ENCODE measurements around the gene ADGRL3.
"Not testable (repeated sequence)": the region's sequence is repeated elsewhere in the genome, so short reads cannot be mapped to it uniquely, and the experiment has no call there.

The ADGRL3 gene

GRCh38 chr4:61207156-61207555, 7.0 kb downstream of the ADGRL3 start:
- DNase-seq, result not testable (repeated sequence)

DNA sequence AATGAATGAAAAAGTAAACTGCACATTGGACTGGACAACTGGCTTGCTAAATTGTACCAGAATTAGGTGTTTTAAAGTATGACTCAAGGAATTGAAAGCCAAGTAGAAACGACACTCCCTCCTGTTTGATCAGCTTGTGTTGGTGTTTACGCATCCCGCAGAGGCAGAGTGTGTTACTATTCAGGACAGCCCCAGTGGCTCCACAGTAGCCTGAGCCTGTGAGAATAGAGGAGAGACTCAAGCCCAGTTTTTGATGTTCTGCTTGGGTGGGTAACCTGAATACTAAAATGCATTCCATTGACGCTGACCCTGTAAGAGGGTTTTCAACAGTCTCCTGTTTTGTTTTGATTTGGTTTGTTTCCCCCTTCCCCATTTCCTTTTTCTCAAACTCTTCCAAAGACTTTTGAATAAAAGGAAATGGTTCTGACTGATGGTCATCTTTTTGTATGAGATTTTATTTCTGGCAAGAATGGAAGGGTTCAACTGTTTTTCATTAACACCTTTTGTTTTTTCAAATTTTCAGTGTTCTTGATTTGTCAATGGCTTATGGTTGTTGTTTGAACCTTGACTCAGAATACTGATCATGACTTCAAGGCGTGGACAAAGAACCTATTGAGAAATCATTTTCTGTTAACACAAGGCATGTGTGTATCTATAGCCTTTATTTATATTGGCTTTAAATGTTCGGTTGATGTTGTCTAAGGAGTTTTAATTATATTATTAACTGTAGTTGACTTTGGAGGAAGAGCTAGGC, 10.2 kb downstream of the ADGRL3 start:
- no peak for DNase-seq

DNA sequence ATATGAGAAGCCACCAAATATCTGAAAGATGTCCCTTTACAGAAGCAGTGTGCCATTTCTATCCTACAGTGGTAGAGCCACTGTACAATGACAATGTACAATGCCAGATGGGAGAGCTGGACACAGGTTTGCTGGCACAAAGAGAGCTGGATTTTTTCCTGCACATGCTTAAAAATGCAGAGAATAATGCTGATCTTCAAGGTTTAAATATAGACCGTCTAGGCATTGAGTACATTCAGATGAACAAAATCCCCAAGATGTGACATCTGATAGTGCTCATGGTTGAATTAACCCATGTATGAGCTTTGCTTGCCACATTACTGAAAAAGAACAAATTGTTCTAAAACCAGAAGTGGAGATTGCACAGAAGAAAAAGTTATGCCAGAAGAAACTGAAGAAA, 11.7 kb downstream of the ADGRL3 start:
- DNase-seq, result no peak

- DNase-seq, result no peak
Measured at GRCh38 chr4:61212788-61213187, 12.7 kb downstream of the ADGRL3 start.

- DNase-seq, result no peak
Measured at GRCh38 chr4:61214680-61215079, 14.6 kb downstream of the ADGRL3 start.

GRCh38 chr4:61217222-61217621, 17.1 kb downstream of the ADGRL3 start:
- DNase-seq, result no peak

DNA sequence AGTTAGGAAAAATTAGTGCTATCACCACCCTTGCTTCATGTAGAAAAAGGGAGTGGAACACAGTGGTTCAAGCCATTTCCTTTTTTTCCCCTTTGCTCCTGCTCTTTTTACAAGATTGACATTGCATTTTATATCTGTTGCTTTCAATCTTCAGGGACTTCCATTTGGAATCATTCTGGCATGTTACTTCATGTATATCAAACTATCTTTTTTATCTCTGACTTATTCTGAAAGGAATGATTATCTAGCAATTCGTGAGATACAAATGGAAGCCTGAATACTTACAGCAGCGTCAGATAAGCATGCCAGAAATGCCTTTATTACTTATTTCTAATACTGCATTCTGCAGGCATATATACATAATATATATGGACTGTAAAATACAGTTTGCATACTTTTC, 20.4 kb downstream of the ADGRL3 start:
- DNase-seq, result no peak

GRCh38 chr4:61223385-61223784, 23.3 kb downstream of the ADGRL3 start:
- DNase-seq, result no peak

- no peak for DNase-seq
Measured at GRCh38 chr4:61224573-61224972, 24.4 kb downstream of the ADGRL3 start.

DNA sequence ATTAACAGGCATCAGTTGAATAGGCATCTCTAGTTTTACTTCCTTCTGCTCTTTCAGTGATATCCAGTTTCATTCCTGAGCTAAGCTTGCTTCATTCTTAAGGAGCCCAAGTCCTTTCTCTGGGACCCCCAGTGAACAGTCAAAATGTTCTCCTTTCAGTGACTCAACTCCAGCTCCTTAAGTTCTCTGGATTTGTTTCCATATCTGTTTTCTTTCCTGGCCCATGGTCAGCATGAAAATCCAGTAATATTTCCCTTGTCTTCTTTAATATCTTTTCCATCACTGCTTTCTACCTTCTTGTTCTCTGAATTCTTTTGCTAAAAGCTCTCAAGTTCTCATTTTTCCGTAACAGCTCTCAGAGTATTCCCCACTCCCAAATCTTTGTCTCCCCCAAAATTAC, 25.5 kb downstream of the ADGRL3 start:
- DNase-seq, result no peak

- no peak for DNase-seq
Measured at GRCh38 chr4:61231421-61231820, 31.3 kb downstream of the ADGRL3 start.

DNA sequence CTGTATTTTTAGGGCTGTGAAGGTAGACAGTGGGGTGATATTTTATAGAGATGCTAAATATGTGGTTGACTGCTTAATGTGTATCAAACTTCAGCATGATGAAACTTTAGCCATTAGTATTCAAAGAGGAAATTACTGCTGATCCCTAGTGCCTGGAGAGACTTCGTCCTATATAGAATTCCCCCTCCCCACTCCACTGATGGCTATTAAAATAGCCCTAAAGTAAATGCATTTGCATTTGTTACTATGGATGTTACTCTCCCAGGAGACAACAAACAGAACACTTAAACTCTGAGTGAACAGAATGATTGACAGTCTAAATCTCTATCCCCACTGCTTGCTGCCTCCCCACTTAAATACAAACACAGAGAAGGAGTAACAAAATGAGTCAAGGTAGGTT, 39.1 kb downstream of the ADGRL3 start:
- no peak for DNase-seq

GRCh38 chr4:61243962-61244361, 43.8 kb downstream of the ADGRL3 start:
- DNase-seq, result no peak

GRCh38 chr4:61245069-61245714, 45.1 kb downstream of the ADGRL3 start:
- no peak for DNase-seq

DNA sequence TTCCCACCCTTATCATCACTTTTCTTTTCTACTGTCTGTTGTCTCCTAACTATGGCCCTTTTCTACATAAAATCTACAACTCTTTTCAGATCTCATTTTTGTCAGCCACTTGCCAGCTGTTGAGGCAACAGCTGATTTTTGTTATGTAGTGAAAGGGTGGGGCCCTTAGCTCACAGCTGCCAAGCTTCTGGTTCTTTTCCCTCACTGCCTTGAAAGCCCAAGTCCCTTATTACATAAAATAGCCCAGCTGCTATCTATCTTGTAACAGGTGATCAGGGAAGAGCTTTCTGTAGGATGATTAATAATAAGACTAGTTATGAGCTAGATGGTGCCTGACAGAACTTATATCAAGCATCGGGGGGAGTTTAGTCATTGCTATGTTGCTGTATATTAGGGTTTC, 45.9 kb downstream of the ADGRL3 start:
- DNase-seq, result no peak

DNA sequence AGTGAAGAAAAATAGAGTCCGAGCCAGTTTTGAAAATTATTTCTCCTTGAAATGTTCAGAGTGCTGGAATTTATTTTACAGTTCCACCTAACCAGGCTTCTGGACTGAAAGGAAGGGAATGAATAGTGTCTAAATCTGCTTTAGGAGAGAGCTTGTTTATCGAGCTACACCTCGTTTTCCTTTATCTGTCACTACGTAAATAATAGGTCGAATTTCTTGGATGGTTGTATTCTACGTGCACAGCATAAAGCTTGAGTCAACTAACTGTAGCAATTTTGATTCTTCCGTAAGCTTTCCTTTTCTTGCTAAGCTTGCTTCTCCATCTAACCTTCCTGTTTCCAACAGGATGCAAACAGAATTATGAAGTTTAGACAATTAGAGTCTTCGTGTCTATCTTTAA, 48.6 kb downstream of the ADGRL3 start:
- no peak for DNase-seq

GRCh38 chr4:61251129-61251528, 51.0 kb downstream of the ADGRL3 start:
- no peak for DNase-seq

- DNase-seq, result no peak
Measured at GRCh38 chr4:61254406-61254805, 54.3 kb downstream of the ADGRL3 start.

DNA sequence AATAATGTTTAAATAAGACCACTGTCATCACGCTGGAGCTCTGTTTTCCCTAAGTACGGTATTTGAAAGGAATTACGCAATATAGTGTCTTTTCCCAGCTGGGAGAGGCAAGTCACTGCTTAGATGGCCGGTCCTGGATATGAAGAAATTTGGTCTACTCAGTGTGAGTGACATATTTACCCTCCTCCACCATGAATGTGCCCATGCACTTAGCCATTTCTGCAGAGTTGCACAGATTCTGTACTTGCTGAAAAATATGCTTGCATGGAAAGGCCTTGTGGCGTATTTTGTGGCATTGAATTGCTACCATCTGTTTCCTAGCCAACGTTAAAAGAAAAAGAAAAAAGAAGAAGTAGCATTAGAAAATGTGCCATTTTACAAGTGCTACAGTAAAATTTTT, 73.1 kb downstream of the ADGRL3 start:
- no peak for DNase-seq

DNA sequence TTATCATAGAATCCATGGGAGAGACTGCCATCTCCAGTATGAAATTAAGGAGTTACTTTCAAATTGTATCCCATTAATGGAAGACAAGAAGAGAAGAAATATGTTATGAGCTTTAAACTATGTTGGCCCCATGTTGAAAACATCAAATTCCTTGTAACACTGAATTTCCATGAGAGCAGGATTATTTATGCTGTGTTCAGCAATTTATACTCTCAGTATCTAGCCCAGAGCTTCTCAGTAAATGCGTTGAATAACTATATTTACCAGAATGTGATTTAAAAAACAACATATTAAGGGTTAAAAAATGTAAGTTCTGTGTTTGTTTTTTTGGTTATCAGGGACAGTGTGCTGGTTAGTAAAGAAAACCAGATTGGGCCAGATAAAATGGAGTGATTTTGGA, 74.2 kb downstream of the ADGRL3 start:
- DNase-seq, result no peak

GRCh38 chr4:61275241-61275640, 75.1 kb downstream of the ADGRL3 start:
- DNase-seq, result no peak

DNA sequence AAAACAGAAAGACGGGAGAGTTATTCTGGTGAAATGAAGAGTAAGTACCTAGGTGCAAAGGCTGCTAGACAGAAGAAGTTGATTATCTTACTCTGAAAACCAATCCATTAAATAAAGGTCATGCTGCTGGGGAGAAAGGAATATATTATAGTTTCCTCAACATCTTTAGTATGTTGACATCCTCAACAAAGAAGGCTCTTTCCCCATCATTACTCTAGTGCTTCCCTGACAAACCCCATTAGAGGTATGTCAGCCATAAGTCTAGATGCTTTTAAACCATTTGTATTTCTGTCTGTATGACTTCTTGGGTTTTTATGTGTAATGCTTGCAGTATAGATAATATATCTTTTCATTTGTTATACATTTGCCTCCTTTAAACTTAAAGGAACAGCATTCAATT, 75.9 kb downstream of the ADGRL3 start:
- DNase-seq, result no peak

DNA sequence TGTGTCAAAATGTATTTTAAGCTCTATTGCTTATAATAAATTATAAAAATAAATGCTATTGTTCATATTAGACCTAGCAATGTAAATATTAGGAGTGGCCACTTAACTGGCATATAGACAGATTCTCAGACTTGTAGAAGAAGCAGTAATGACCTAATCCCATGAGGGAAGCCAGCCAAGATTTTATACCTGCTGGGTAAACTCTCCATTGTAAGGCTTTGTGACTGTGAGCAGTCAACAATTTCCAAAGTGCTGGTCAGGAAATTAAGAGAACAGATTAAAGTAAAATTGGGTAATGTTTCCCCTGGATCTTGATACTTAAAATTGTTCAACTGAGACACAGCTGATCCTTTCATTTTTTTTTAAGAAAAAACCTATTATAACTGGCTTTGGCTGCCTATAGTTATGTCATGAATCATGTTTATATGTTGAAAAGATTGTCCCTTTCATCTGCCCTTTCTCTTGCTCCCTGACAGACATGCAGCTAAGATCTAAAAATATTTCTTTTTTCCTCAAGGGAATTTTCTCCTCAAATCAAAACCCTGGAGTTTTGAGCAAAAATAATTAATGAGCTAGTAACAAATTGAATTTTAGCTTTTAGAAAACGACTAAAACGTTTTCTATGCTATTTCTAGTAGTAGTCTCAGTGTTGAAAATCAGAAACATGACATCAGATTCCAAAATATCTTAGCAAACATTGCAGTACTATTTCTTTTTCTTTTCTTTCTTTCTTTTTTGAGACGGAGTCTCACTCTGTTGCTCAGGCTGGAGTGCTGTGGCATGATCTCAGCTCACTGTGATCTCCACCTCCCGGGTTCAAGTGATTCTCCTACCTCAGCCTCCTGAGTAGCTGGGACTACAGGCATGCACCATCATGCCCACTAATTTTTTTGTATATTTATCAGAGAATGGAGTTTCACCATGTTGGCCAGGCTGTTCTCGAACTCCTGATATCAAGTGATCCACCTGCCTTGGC, 77.9 kb downstream of the ADGRL3 start:
- DNase-seq, result no peak

DNA sequence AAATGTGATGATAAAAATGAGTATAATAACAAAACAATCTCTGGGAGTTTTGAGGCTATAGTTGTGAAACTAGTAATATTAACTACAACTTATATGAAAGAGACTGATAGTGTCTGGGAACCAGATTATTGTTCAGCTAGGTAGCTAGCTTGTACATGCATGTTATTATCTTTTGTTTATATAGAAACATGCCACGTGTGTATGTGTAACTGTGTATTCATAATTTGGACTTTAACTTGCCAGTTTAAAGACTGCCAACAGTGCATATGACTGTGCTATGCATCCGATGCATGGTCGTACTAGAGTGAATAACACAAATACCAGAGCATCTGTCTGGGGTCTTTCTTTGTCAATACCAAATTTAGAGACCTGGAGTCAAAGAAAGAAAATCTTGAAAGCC, 92.2 kb downstream of the ADGRL3 start:
- DNase-seq, result no peak
